Small intestine (tissue), 7 donors: ENCODE measurements around the gene ID1. TPM values are rescaled to one million over a fixed set of nuclear protein-coding genes. Genes with fewer than 3 reads are reported as not detected.
"Not testable (repeated sequence)": the region's sequence is repeated elsewhere in the genome, so short reads cannot be mapped to it uniquely, and the experiment has no call there.

ENCODE experiments used
- DNase-seq, 2 donors: peaks; one replicate each; pipeline versions ENCODE4 v3.0.0 to v3.0.0-alpha.2; 2013
- FAIRE-seq: peaks from 2 replicates; lab custom pipeline; 2012; peaks lifted over from hg19 to GRCh38; lab: Jason Lieb, UNC
- H3K27ac ChIP-seq, 3 donors: one replicate each; pipeline ENCODE4 v1.5.1; 2013; ENCODE audit warnings: low read length in 2 of 3, mild to moderate bottlenecking in 2 of 3, control low read depth in 1 of 3, inconsistent platforms in 1 of 3, low read depth in 1 of 3, moderate library complexity in 1 of 3
- H3K27me3 ChIP-seq, 3 donors: one replicate each; pipeline ENCODE4 v1.6.1; 2013; ENCODE audit warnings: low read length in 3 of 3, inconsistent platforms in 1 of 3; ENCODE audit not compliant: control insufficient read depth in 3 of 3, insufficient read depth in 3 of 3
- H3K36me3 ChIP-seq, 3 donors: one replicate each; pipeline ENCODE4 v1.6.1; 2013; ENCODE audit warnings: low read length in 3 of 3, inconsistent platforms in 1 of 3, low read depth in 1 of 3, mild to moderate bottlenecking in 1 of 3, moderate library complexity in 1 of 3; ENCODE audit not compliant: control insufficient read depth in 3 of 3, insufficient read depth in 2 of 3
- H3K4me1 ChIP-seq, 3 donors: one replicate each; pipeline ENCODE4 v1.6.1; 2013; ENCODE audit warnings: low read length in 2 of 3, inconsistent platforms in 1 of 3, low read depth in 1 of 3, mild to moderate bottlenecking in 1 of 3, moderate library complexity in 1 of 3; ENCODE audit not compliant: control insufficient read depth in 3 of 3, insufficient read depth in 2 of 3
- H3K4me3 ChIP-seq, 3 donors: one replicate each; pipeline ENCODE4 v1.5.1; 2013; ENCODE audit warnings: low read length in 3 of 3, control low read depth in 1 of 3, inconsistent platforms in 1 of 3, low read depth in 1 of 3, mild to moderate bottlenecking in 1 of 3, moderate library complexity in 1 of 3
- H3K9me3 ChIP-seq, 2 donors: one replicate each; pipeline ENCODE4 v1.6.1; 2013; ENCODE audit warnings: low read depth in 1 of 2, low read length in 1 of 2; ENCODE audit not compliant: control insufficient read depth in 2 of 2, insufficient read depth in 1 of 2
- WGBS, 3 donors: extraction: QIAGEN DNeasy Blood & Tissue Kit; methylation state at CpG; one replicate each; pipeline ENCODE4 v1.1.7; 2013; 5-methylcytosine and 5-hydroxymethylcytosine counted together
- polyA plus RNA-seq, 4 donors: library from polyadenylated mRNA; stranded (reverse) in 3 of 4; unstranded in 1 of 4; fragments of 200-250 nt in 3 of 4; fragments of 120-200 nt in 1 of 4; gene quantifications; one replicate each; pipeline versions ENCODE4 v1.2.1 to v1.2.3, GENCODE V29; 2013
- donor health status: healthy with polysubstance abuse.
- donor health status: control.
- donor health status: control.
- donor health status: Bipolar disorder and iron deficiency.
- donor health status: healthy.

ID1 gene
- polyA plus RNA-seq, 4 donors = 215 to 335 (median 277) TPM

GRCh38 chr20:31577194-31577593, 27.9 kb upstream of the ID1 start:
- DNase-seq = no peak
- 90 to 92% (median 90%) methylated on average over 9 of the region's 9 CpGs for WGBS, 3 donors
- Histone ChIP-seq H3K9me3 (peaks cover 0 to 2% of the 10 kb centered on the region in 2 donors), H3K4me1 (peaks cover 2 to 11% (median 4%) of the 10 kb centered on the region in 3 donors), H3K4me3 (no peak overlapping the region), H3K27ac (no peak overlapping the region), H3K27me3 (no peaks in the 10 kb centered on the region), H3K36me3 (peaks cover 0 to 2% (median 0%) of the 10 kb centered on the region in 3 donors)
- no peak for FAIRE-seq

GRCh38 chr20:31578448-31579138, 26.5 kb upstream of the ID1 start:
- DNase-seq = no peak
- Histone ChIP-seq H3K9me3 (peaks cover 0 to 2% of the 10 kb centered on the region in 2 donors), H3K4me3 (no peak overlapping the region), H3K27me3 (no peaks in the 10 kb centered on the region), H3K36me3 (peaks cover 0 to 2% (median 0%) of the 10 kb centered on the region in 3 donors), H3K4me1 (peaks cover 0 to 3% (median 2%) of the 10 kb centered on the region in 3 donors), H3K27ac (no peak overlapping the region)
- WGBS, 3 donors = 96 to 97% (median 96%) methylated on average over 40 to 43 of the region's 43 CpGs
- no peak for FAIRE-seq

GRCh38 chr20:31579245-31579644, 25.8 kb upstream of the ID1 start:
- Histone ChIP-seq H3K36me3 (peaks cover 0 to 2% (median 0%) of the 10 kb centered on the region in 3 donors), H3K4me3 (no peak overlapping the region), H3K4me1 (peaks cover 0 to 2% (median 0%) of the 10 kb centered on the region in 3 donors), H3K27ac (no peak overlapping the region), H3K9me3 (peaks cover 0 to 2% of the 10 kb centered on the region in 2 donors), H3K27me3 (no peaks in the 10 kb centered on the region)
- FAIRE-seq (no peak), DNase-seq (no peak)
- 91 to 93% (median 92%) methylated on average over 6 of the region's 6 CpGs for WGBS, 3 donors

GRCh38 chr20:31579941-31580651, 25.0 kb upstream of the ID1 start:
- not testable (repeated sequence) for H3K9me3 ChIP-seq, H3K27me3 ChIP-seq, FAIRE-seq, DNase-seq, H3K4me1 ChIP-seq, H3K4me3 ChIP-seq, H3K27ac ChIP-seq, H3K36me3 ChIP-seq
- WGBS, 3 donors = 93 to 98% (median 96%) methylated on average over 17 of the region's 17 CpGs

GRCh38 chr20:31580706-31581105, 24.4 kb upstream of the ID1 start:
- Histone ChIP-seq H3K9me3 (peaks cover 0 to 2% of the 10 kb centered on the region in 2 donors), H3K27ac (no peak overlapping the region), H3K36me3 (peaks cover 0 to 2% (median 0%) of the 10 kb centered on the region in 3 donors), H3K4me1 (peaks cover 0 to 2% (median 0%) of the 10 kb centered on the region in 3 donors), H3K27me3 (no peaks in the 10 kb centered on the region), H3K4me3 (no peak overlapping the region)
- no peak for DNase-seq
- 84 to 90% (median 86%) methylated on average over 7 of the region's 7 CpGs for WGBS, 3 donors
- no peak for FAIRE-seq

GRCh38 chr20:31581391-31581790, 23.7 kb upstream of the ID1 start:
- H3K4me3 ChIP-seq = no peak overlapping the region
- no peaks in the 10 kb centered on the region for H3K27me3 ChIP-seq
- H3K27ac ChIP-seq = no peak overlapping the region
- H3K36me3 ChIP-seq = peaks cover 0 to 2% (median 0%) of the 10 kb centered on the region in 3 donors
- H3K9me3 ChIP-seq = peaks cover 0 to 2% of the 10 kb centered on the region in 2 donors
- WGBS, 3 donors = 86 to 88% (median 87%) methylated on average over 13 of the region's 13 CpGs
- H3K4me1 ChIP-seq = peaks cover 0 to 2% (median 0%) of the 10 kb centered on the region in 3 donors
- DNase-seq (no peak), FAIRE-seq (no peak)

GRCh38 chr20:31587545-31588389, 17.3 kb upstream of the ID1 start:
- Histone ChIP-seq H3K9me3 (no peaks in the 10 kb centered on the region), H3K4me1 (no peaks in the 10 kb centered on the region), H3K27ac (peak overlapping the region; percentile 33 to 84 (median 69)), H3K36me3 (no peaks in the 10 kb centered on the region), H3K27me3 (no peaks in the 10 kb centered on the region), H3K4me3 (peak overlapping the region in 2 of 3 donors; percentile 39 to 42)
- FAIRE-seq (no peak), DNase-seq (peak; percentile 71 to 81)
- 3 to 6% (median 4%) methylated on average over 30 to 76 of the region's 76 CpGs for WGBS, 3 donors

GRCh38 chr20:31590717-31591225, 14.3 kb upstream of the ID1 start:
- no peaks in the 10 kb centered on the region for H3K36me3 ChIP-seq
- no peak for FAIRE-seq
- 85 to 87% (median 85%) methylated on average over 7 of the region's 7 CpGs for WGBS, 3 donors

More at GRCh38 chr20:31590717-31591225, 14.3 kb upstream of the ID1 start:
- Histone ChIP-seq H3K27me3 (no peaks in the 10 kb centered on the region), H3K9me3 (no peaks in the 10 kb centered on the region), H3K27ac (peak overlapping the region in 2 of 3 donors; percentile 14 to 22), H3K4me1 (peaks cover 0 to 23% (median 3%) of the 10 kb centered on the region in 3 donors), H3K4me3 (no peak overlapping the region)
- DNase-seq = no peak
